ENCODE results near the gene SERPINE2. TPM values are rescaled to one million over a fixed set of nuclear protein-coding genes. Genes with fewer than 3 reads are reported as not detected.
A peak's percentile ranks its signal among the peaks of the same experiment; 100 is the strongest.

Gene SERPINE2
- total RNA-seq, 1 donor, result 242 TPM

- no peak overlapping the region for H3K4me3 ChIP-seq (ENCODE audit: low read depth, low read length)
- no peak for TF ChIP-seq CTCF (IDR thresholded peaks at IDR 0.05; ENCODE audit: insufficient read depth, low read depth, low read length)
- DNase-seq (ENCODE audit: low read depth), result no peak
Measured at GRCh38 chr2:223959688-223960087, 79.4 kb downstream of the SERPINE2 start.

GRCh38 chr2:223957092-223957851 is 81.8 kb downstream of the SERPINE2 start, which contains the start of gene MRPL44:
TSS of gene MRPL44 (plus strand) at chr2:223957463. CDS start at chr2:223957473, 10 bp downstream.
- DNase-seq (ENCODE audit: low read depth), result peak; percentile 96
- no peak for TF ChIP-seq CTCF (IDR thresholded peaks at IDR 0.05; ENCODE audit: insufficient read depth, low read depth, low read length)
- peak within 1 kb of the TSS; percentile 78 for H3K4me3 ChIP-seq (ENCODE audit: low read depth, low read length)

GRCh38 chr2:223956300-223956699 is 82.8 kb downstream of the SERPINE2 start:
- no peak overlapping the region for H3K4me3 ChIP-seq (ENCODE audit: low read depth, low read length)
- no peak for DNase-seq (ENCODE audit: low read depth)
- TF ChIP-seq CTCF (IDR thresholded peaks at IDR 0.05; ENCODE audit: insufficient read depth, low read depth, low read length), result no peak

DNA sequence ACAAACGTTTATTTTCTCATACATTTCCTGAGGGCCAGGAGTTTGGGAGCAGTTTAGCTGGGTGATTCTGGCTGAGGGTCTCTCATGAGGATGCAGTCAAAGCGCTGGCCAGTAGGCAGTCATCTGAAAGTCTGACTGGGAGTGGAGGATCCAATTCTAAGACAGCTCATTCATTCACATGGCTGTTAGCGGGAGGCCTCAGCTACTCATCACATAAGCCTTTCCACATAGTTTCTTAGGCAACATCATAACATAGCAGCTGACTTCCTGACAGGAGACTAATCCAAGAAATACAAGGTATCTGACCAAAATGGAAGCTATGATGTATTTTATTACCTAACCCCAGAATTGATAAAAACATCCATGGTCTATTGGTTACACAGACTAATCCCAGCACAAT is 84.7 kb downstream of the SERPINE2 start:
- H3K4me3 ChIP-seq (ENCODE audit: low read depth, low read length), result no peak overlapping the region
- TF ChIP-seq CTCF (IDR thresholded peaks at IDR 0.05; ENCODE audit: insufficient read depth, low read depth, low read length), result no peak
- peak; percentile 68 for DNase-seq (ENCODE audit: low read depth)

DNA sequence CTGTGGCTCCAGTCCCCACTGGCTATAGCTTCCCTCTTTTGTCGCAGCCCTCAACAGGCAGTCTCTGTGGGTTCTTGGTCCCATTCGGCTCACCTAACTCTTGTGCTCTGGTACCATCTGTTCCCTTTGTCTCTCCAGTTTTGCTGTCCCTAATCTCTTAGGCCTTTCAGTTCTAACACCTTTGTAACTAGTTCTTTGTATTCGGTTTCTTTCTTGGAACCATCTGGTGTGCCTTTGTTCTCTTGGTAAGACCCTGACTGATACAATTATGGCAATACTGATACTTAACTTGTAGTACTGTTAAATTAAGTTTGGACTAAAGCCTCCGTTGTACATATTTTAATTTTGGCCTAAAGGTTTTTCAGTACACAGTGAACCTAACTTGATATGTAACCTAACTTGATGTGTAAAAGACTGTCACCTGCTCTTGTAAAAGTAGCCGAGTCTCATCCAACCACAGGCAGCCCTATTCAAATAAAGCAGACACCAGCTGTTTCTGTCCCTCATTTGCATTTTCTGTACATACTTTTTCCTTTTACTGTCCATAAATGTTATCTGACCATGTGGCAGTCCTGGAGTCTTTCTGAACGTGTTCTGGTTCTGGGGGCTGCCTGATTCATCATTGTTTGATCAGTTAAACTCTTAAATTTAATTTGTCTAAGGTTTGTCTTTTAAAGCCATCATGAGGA is 86.7 kb downstream of the SERPINE2 start:
- no peak for DNase-seq (ENCODE audit: low read depth)
- no peak for TF ChIP-seq CTCF (IDR thresholded peaks at IDR 0.05; ENCODE audit: insufficient read depth, low read depth, low read length)
- H3K4me3 ChIP-seq (ENCODE audit: low read depth, low read length), result no peak overlapping the region

- no peak for TF ChIP-seq CTCF (IDR thresholded peaks at IDR 0.05; ENCODE audit: insufficient read depth, low read depth, low read length)
- no peak overlapping the region for H3K4me3 ChIP-seq (ENCODE audit: low read depth, low read length)
- DNase-seq (ENCODE audit: low read depth), result no peak
Measured at GRCh38 chr2:223950448-223951347, 88.4 kb downstream of the SERPINE2 start.

Measured in fibroblast of villous mesenchyme (primary cell).